Sigmoid colon (tissue), 4 donors: ENCODE data around the gene PRDM5.

ENCODE experiments used
- EP300 ChIP-seq, 4 donors: sonication (generic); formaldehyde crosslinking; IDR thresholded peaks; one replicate each; pipeline ENCODE4 v1.6.1; 2017; ENCODE audit warnings: antibody characterized with exemption in 4 of 4
- POLR2A ChIP-seq, 2 donors: fragments of 450-650 bp; IDR thresholded peaks; one replicate each; pipeline ENCODE4 v1.6.1; 2016; ENCODE audit warnings: antibody characterized with exemption in 2 of 2, mild to moderate bottlenecking in 2 of 2, moderate library complexity in 2 of 2
- POLR2AphosphoS5 ChIP-seq, 4 donors: sonication (generic); formaldehyde crosslinking; IDR thresholded peaks; one replicate each; pipeline ENCODE4 v1.6.1; 2017; ENCODE audit warnings: antibody characterized with exemption in 4 of 4
- TF ChIP-seq, protein P1 (sequence below), 4 experiments: fragments of 450-650 bp in 3 of 4; fragments of 200-600 bp in 1 of 4; IDR thresholded peaks; one replicate each; pipeline ENCODE4 v1.5.1; 2016 to 2019; ENCODE audit warnings: antibody characterized with exemption in 4 of 4, mild to moderate bottlenecking in 3 of 4, moderate library complexity in 2 of 4

DNA sequence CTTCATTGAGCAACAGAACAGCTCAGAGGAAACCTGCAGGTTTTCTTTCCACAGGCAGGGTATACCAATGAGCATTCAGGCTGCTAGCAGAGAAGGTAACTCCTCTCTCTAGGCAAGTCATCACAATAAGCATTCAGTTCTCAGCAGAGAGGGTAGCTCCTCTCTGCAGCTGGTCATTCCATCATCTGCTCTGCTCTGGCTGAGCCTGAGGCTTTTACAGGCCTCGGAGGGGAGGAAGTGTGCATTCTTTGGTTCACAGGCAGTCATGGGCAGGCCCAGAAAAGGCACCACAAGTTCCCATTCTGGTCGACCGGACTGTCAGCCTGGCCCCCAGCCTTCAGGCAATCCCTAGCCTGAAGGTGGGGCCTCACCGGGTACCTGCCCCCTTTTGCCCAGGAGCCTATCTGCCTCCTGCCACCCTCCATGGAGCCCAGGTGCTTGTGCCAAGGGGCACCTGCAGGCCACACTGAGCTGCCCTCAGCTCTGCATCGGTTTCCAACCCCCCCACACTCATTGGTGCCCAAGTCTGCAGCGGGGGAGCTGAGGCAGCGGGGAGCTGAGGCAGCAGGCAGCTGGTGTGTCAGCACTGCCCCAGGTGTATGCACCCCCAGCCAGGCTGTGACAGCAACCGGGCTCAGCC is 83.1 kb downstream of the PRDM5 start:
- TF ChIP-seq EP300 (IDR thresholded peaks at IDR 0.05) (no peak), POLR2AphosphoS5 (IDR thresholded peaks at IDR 0.05) (no peak), POLR2A (IDR thresholded peaks at IDR 0.05) (no peak)
- TF ChIP-seq, protein P1, sequence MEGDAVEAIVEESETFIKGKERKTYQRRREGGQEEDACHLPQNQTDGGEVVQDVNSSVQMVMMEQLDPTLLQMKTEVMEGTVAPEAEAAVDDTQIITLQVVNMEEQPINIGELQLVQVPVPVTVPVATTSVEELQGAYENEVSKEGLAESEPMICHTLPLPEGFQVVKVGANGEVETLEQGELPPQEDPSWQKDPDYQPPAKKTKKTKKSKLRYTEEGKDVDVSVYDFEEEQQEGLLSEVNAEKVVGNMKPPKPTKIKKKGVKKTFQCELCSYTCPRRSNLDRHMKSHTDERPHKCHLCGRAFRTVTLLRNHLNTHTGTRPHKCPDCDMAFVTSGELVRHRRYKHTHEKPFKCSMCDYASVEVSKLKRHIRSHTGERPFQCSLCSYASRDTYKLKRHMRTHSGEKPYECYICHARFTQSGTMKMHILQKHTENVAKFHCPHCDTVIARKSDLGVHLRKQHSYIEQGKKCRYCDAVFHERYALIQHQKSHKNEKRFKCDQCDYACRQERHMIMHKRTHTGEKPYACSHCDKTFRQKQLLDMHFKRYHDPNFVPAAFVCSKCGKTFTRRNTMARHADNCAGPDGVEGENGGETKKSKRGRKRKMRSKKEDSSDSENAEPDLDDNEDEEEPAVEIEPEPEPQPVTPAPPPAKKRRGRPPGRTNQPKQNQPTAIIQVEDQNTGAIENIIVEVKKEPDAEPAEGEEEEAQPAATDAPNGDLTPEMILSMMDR (IDR thresholded peaks at IDR 0.05) = no peak
